Neural cell (in vitro differentiated cells): ENCODE measurements around the gene CNGA1. TPM values are rescaled to one million over a fixed set of nuclear protein-coding genes. Genes with fewer than 3 reads are reported as not detected.

Experiments used
- H2AFZ ChIP-seq: fragments of 200-600, 300-800 bp; sonication (generic), shearing (Covaris generic); 2 replicates; pipeline ENCODE4 v1.6.0; 2014; ENCODE audit warnings: low read depth, mild to moderate bottlenecking, antibody characterized with exemption, low read length, moderate library complexity
- H3F3A ChIP-seq: fragments of 200-600 bp; shearing (Covaris generic); 2 replicates; pipeline ENCODE4 v1.6.1; 2016; ENCODE audit warnings: mild to moderate bottlenecking, moderate library complexity, mixed read lengths, antibody characterized with exemption, low read length; ENCODE audit not compliant: insufficient read depth, poor library complexity, severe bottlenecking
- H3K27ac ChIP-seq: fragments of 200-600, 300-800 bp; sonication (generic), shearing (Covaris generic); 2 replicates; pipeline ENCODE4 v1.5.1; 2014; ENCODE audit warnings: mild to moderate bottlenecking, low read length, moderate library complexity
- H3K27me3 ChIP-seq: fragments of 300-800, 200-600 bp; sonication (generic), shearing (Covaris generic); 2 replicates; pipeline ENCODE4 v1.6.0; 2014; ENCODE audit warnings: mild to moderate bottlenecking, low read depth, low read length, moderate library complexity; ENCODE audit not compliant: insufficient read depth
- H3K36me3 ChIP-seq: fragments of 300-800, 200-600 bp; sonication (generic), shearing (Covaris generic); 2 replicates; pipeline ENCODE4 v1.5.1; 2014; ENCODE audit warnings: mild to moderate bottlenecking, antibody characterized with exemption, low read length, moderate library complexity; ENCODE audit not compliant: insufficient read depth
- H3K4me2 ChIP-seq: fragments of 300-800, 200-600 bp; sonication (generic), shearing (Covaris generic); 2 replicates; pipeline ENCODE4 v1.6.0; 2014; ENCODE audit warnings: mild to moderate bottlenecking, low read length
- H3K4me3 ChIP-seq: fragments of 300-800, 200-600 bp; sonication (generic), shearing (Covaris generic); 2 replicates; pipeline ENCODE4 v1.5.1; 2014; ENCODE audit warnings: mild to moderate bottlenecking, low read length, moderate library complexity
- H3K79me2 ChIP-seq: fragments of 200-600 bp; shearing (Covaris generic); replicated peaks from 2 replicates; pipeline ENCODE4 v1.6.0; 2014; ENCODE audit warnings: mild to moderate bottlenecking, low read length, moderate library complexity; ENCODE audit not compliant: insufficient read depth
- H3K9ac ChIP-seq: fragments of 300-800, 200-600 bp; sonication (generic), shearing (Covaris generic); 2 replicates; pipeline ENCODE4 v1.6.1; 2016; ENCODE audit warnings: mild to moderate bottlenecking, low read length, mixed read lengths
- H3K9me2 ChIP-seq: fragments of 200-600 bp; shearing (Covaris generic); 2 replicates; pipeline ENCODE4 v1.6.1; 2016; ENCODE audit warnings: mild to moderate bottlenecking, low read length, mixed read lengths; ENCODE audit not compliant: insufficient read depth
- H3K9me3 ChIP-seq: fragments of 200-600, 300-800 bp; sonication (generic), shearing (Covaris generic); 2 replicates; pipeline ENCODE4 v1.6.1; 2016; ENCODE audit warnings: mild to moderate bottlenecking, mixed run types, low read length, moderate library complexity, mixed read lengths
- H4K20me1 ChIP-seq: fragments of 200-600 bp; shearing (Covaris generic); 2 replicates; pipeline ENCODE4 v1.6.1; 2016; ENCODE audit warnings: mild to moderate bottlenecking, mixed run types; ENCODE audit not compliant: insufficient read depth
- CTCF ChIP-seq: fragments of 450-650 bp; IDR thresholded peaks from 2 replicates; pipeline ENCODE4 v1.5.1; 2014; ENCODE audit warnings: antibody characterized with exemption, mild to moderate bottlenecking, moderate library complexity; ENCODE audit not compliant: poor library complexity, severe bottlenecking
- EP300 ChIP-seq: fragments of 450-650 bp; conservative IDR thresholded peaks from 2 replicates; pipeline ENCODE4 v1.6.1; 2014; ENCODE audit warnings: antibody characterized with exemption, mild to moderate bottlenecking, moderate library complexity; ENCODE audit not compliant: poor library complexity, severe bottlenecking
- EZH2 ChIP-seq: fragments of 200-600, 300-800 bp; shearing (Covaris generic), sonication (generic); IDR thresholded peaks from 2 replicates; pipeline ENCODE4 v1.6.1; 2014; ENCODE audit warnings: antibody characterized with exemption, low read length, borderline replicate concordance, mild to moderate bottlenecking; ENCODE audit not compliant: insufficient read depth, poor library complexity, severe bottlenecking
- MXI1 ChIP-seq: fragments of 450-650 bp; conservative IDR thresholded peaks from 2 replicates; pipeline ENCODE4 v1.6.1; 2014; ENCODE audit warnings: antibody characterized with exemption, mild to moderate bottlenecking; ENCODE audit not compliant: poor library complexity, severe bottlenecking
- POLR2AphosphoS5 ChIP-seq: IDR thresholded peaks from 2 replicates; pipeline ENCODE4 v1.6.1; 2012
- RAD21 ChIP-seq: fragments of 450-650 bp; conservative IDR thresholded peaks from 2 replicates; pipeline ENCODE4 v1.6.1; 2014; ENCODE audit warnings: antibody characterized with exemption, mild to moderate bottlenecking, moderate library complexity
- REST ChIP-seq: IDR thresholded peaks from 2 replicates; pipeline ENCODE4 v1.6.1; 2012; ENCODE audit warnings: borderline replicate concordance
- SMC3 ChIP-seq: fragments of 450-650 bp; conservative IDR thresholded peaks from 2 replicates; pipeline ENCODE4 v1.6.1; 2014; ENCODE audit warnings: antibody characterized with exemption, mild to moderate bottlenecking, moderate library complexity; ENCODE audit not compliant: poor library complexity
- TAF1 ChIP-seq: IDR thresholded peaks from 2 replicates; pipeline ENCODE4 v1.6.1; 2012; ENCODE audit warnings: low read depth
- polyA plus RNA-seq: library from polyadenylated mRNA; depleted of rRNA; stranded (reverse); fragments of >200 nt; gene quantifications from 2 replicates; pipeline ENCODE4 v1.2.3, GENCODE V29; 2014

The CNGA1 gene
- polyA plus RNA-seq, 1 donor from 2014 or later = not detected

- H3K79me2 ChIP-seq = no peaks in the 10 kb centered on the region
- H3K27me3 ChIP-seq = no peaks in the 10 kb centered on the region
- no peaks in the 10 kb centered on the region for H3K9me3 ChIP-seq
- no peak overlapping the region for H2AFZ ChIP-seq
- peaks cover 5% of the 10 kb centered on the region for H3K36me3 ChIP-seq
- no peak overlapping the region for H3K4me3 ChIP-seq
- no peak overlapping the region for H3K9ac ChIP-seq
- H3K4me2 ChIP-seq = no peak overlapping the region
- H3F3A ChIP-seq = no peaks in the 10 kb centered on the region
- H4K20me1 ChIP-seq = no peaks in the 10 kb centered on the region
- TF ChIP-seq EP300 (no peak), EZH2 (no peak), SMC3 (no peak), REST (no peak), MXI1 (no peak), POLR2AphosphoS5 (no peak), RAD21 (no peak), CTCF (no peak), TAF1 (no peak)
- no peaks in the 10 kb centered on the region for H3K9me2 ChIP-seq
- H3K27ac ChIP-seq = no peak overlapping the region
Measured at GRCh38 chr4:47899639-47900038, 116.8 kb downstream of the CNGA1 start.

- H3K9me3 ChIP-seq = no peaks in the 10 kb centered on the region
- no peak overlapping the region for H3K4me2 ChIP-seq
- H3K9me2 ChIP-seq = no peaks in the 10 kb centered on the region
- H3K9ac ChIP-seq = no peak overlapping the region
- no peaks in the 10 kb centered on the region for H3F3A ChIP-seq
- no peak overlapping the region for H2AFZ ChIP-seq
- H4K20me1 ChIP-seq = no peaks in the 10 kb centered on the region
- H3K27me3 ChIP-seq = no peaks in the 10 kb centered on the region
- no peaks in the 10 kb centered on the region for H3K79me2 ChIP-seq
- no peak for TF ChIP-seq SMC3
- no peak for TF ChIP-seq POLR2AphosphoS5
- TF ChIP-seq TAF1 = no peak
- TF ChIP-seq CTCF = no peak
- TF ChIP-seq RAD21 = no peak
- TF ChIP-seq EZH2 = no peak
- no peak for TF ChIP-seq REST
- no peak for TF ChIP-seq MXI1
- TF ChIP-seq EP300 = no peak
- H3K4me3 ChIP-seq = no peak overlapping the region
- peaks cover 5% of the 10 kb centered on the region for H3K36me3 ChIP-seq
- no peak overlapping the region for H3K27ac ChIP-seq
Measured at GRCh38 chr4:47891928-47892327, 124.6 kb downstream of the CNGA1 start.
